Iris pigment epithelial cell (primary cell): ENCODE results near the gene INPP5A.
"Not testable (repeated sequence)": the region's sequence is repeated elsewhere in the genome, so short reads cannot be mapped to it uniquely, and the experiment has no call there.

ENCODE experiments used
- DNase-seq: peaks from one replicate; pipeline ENCODE4 v3.0.0-alpha.2; 2011; ENCODE audit warnings: low read depth

The INPP5A gene

DNA sequence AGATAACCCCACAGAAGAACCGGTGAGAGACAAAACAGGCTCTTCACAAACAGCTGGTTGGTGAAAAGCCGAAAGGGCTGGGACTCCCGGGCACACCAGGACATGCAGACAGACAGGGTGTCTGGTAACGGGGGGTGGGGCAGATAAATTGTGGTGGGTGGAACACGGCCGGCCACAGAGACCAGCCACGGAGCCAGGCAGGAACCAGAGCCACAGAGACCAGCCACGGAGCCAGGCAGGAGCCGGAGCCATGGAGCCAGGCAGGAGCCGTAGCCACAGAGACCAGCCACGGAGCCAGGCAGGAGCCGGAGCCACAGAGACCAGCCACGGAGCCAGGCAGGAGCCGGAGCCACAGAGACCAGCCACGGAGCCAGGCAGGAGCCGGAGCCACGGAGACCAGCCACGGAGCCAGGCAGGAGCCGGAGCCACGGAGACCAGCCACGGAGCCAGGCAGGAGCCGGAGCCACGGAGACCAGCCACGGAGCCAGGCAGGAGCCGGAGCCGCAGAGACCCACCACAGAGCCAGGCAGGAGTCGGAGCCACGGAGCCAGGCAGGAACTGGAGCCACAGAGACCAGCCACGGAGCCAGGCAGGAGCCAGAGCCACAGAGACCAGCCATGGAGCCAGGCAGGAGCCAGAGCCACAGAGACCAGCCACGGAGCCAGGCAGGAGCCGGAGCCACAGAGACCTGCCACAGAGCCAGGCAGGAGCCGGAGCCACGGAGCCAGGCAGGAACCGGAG lies 288.4 kb downstream of the INPP5A start:
- not testable (repeated sequence) for DNase-seq

DNA sequence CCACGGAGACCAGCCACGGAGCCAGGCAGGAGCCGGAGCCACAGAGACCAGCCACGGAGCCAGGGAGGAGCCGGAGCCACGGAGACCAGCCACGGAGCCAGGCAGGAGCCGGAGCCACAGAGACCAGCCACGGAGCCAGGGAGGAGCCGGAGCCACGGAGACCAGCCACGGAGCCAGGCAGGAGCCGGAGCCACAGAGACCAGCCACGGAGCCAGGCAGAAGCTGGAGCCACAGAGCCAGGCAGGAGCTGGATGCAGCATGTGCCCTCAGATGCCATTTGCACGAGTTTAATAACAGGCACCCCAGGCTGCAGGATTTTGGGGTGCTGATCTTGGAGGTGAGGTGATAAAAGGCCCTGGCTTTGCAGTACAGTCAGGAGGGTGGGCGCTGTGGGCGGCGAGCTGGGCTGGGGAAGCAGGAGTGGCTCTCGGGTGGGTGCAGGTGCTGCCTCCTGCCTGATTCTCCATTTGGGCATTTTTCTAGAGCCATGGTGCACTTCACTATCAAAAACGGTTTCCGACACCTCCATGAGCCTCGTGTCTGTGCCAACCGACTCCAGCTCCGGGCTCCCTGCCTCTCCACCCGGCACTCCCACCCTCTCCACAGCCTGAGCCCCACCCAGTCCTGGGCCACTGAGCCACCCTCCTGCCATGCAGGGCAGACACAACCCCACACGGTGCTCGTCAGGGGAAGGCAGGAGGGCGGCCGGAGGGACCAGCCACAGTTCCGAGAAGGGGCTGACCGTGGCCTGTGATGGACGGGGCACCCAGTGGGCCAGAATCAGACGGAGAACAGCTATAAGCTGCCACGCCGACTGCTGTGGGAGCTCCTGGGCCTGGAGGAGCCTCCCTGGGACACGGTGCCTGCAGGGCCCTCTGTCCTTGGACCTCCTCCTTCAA lies 289.2 kb downstream of the INPP5A start:
- no peak for DNase-seq

DNA sequence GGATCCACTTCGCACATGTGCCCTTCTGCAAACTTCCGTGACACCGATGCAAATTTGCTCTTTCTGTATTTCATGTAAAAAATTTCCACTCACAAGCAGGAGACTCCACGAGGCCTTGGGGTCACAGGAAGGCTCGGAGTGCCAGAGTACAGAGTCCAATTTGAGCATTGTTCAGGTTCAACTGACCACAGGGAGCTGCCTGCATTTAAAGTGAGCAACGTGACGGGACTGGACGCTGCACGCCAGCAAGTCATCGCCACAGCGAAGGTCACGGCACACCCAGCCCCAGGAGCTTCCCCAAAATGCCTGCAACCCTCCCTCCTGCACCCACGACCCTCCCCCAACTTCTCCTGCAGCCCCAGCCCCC lies 289.8 kb downstream of the INPP5A start:
- no peak for DNase-seq

DNA sequence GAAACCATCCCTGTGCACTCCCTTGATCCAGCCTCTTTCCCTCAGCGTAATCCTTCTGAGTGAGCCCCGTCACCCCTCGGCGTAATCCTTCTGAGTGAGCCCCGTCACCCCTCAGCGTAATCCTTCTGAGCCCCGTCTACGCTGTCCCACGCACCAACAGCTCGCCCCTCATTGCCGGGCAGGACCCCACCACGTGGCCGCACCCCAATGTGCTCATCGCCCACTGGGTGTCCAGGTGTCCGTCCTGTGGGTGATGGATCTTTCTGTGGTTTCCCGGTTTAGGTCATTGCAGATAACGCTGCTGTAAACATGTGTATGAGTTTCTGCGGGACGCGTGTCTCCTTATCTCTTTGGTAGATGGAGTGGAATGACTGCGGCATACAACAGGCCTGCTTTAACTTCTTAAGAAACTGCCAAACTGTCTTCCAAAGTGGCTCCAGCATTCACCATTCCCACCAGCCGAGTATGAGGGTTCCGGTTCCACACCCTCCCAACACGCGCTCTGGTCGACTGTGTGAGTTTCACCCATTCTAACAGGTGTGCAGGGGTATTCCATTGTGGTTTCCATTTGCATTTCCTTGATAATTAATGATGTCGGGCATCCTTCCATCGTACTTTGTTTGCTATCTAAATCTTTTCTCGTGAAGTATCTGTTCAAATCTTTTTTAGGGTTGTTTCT lies 290.4 kb downstream of the INPP5A start:
- no peak for DNase-seq

DNA sequence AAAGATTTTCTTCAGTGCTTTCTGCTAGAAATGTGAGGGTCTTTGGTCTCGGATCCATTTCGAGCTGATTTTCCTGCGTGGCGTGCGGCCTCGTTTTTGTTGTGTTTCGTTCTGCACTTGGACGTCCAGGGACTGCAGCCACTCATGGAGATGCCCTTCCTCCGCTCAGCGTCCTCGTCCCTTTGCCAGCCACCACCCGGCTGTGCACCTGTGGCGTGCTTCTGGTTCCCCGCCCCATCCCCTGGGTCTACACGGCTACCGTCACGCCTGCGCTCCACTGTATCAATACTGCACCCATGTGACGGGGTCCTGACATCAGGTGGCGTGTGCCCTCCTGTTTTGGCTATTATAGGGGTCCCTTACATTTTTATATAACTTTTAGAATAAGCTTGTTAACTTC lies 291.1 kb downstream of the INPP5A start:
- DNase-seq = no peak

DNA sequence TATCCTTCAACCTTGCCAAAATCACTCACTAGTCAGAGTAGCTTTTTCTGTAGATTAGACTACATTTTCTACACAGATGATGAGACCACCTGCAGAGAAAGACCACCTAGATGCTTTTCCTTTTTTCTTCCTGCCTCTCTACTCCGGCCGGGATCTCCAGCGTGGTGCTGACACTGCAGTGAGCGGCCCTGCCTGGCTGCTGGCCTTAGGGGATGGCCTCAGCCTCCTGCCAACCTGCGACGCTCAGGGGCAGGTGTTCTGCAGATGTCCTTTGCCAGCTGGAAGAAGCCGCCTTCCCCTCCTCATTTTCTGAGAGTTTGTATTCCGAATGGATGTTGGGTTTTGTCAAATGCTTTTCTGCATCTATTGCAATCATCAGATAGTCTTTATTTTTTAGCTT lies 291.8 kb downstream of the INPP5A start:
- DNase-seq = no peak

DNA sequence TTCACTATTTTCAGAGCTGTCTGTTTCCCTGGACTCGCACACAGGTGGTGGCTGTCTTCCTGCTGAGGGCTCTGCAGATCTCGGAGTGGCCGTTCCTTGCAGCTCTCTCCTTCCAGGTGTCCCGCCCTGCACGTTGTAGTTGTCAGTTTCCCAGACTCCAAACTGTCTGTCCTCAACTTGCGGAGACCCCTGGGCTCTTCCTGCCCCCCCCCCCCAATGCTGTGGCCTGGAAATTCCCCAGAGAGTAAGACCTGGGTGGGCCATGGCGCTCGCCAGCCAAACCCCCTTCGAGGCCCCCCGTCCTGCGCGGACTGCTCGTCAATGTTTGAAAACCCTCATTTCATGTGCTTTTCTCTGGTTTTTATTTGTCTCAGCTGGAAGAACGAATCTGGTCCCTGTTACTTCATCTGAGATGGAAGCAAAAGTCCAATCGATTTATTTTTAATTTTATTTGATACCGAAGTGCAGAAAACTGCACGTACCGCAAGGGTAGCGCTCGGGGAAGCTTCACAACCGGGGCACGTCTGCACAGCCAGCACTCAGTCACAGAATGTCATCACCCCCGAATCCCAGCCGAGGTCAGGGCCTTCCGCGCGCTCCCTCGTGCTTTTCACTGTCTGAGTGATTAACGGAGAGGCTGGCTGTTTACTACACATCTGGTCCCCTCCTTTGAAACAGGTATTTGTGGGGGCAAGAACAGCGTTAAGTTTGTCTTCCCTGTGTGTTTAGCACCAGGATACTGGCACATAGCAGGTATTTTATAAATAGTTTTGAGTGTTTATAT lies 294.8 kb downstream of the INPP5A start:
- no peak for DNase-seq
